ENCODE results near the gene OR4D6. TPM values are rescaled to one million over a fixed set of nuclear protein-coding genes. Genes with fewer than 3 reads are reported as not detected.

Gene OR4D6
- total RNA-seq, 2 experiments from 2014 or later = not detected

Other genes with a start within 250 kb of the OR4D6 start
- under 1 TPM; 0.64 to 0.65 TPM for gene MPEG1, start 244.0 kb upstream of the OR4D6 start, total RNA-seq
- not detected for gene OR5AN1, start 98.1 kb upstream of the OR4D6 start, total RNA-seq
- not detected for gene OR5A2, start 30.5 kb upstream of the OR4D6 start, total RNA-seq
- not detected for gene OR5A1, start 20.5 kb upstream of the OR4D6 start, total RNA-seq
- not detected for gene OR4D10, start 16.4 kb downstream of the OR4D6 start, total RNA-seq
- gene OR4D11, start 46.6 kb downstream of the OR4D6 start, total RNA-seq = not detected
- not detected for gene OR4D9, start 54.6 kb downstream of the OR4D6 start, total RNA-seq
- 10 to 100 TPM; 66.0 to 66.3 TPM for gene OSBP, start 158.8 kb downstream of the OR4D6 start, total RNA-seq
- 10 to 100 TPM; 59.5 to 59.6 TPM for gene PATL1, start 212.1 kb downstream of the OR4D6 start, total RNA-seq

Data from CD8-positive, alpha-beta T cell (primary cell).